ENCODE measurements around the gene HEXB. TPM values are rescaled to one million over a fixed set of nuclear protein-coding genes. Genes with fewer than 3 reads are reported as not detected.

Gene HEXB
- total and polyA plus RNA-seq, 2 of the 13 experiments (the other 11 are each of a cell fraction or from before 2014, with no cell fraction given) = 100 to 104 TPM

DNA sequence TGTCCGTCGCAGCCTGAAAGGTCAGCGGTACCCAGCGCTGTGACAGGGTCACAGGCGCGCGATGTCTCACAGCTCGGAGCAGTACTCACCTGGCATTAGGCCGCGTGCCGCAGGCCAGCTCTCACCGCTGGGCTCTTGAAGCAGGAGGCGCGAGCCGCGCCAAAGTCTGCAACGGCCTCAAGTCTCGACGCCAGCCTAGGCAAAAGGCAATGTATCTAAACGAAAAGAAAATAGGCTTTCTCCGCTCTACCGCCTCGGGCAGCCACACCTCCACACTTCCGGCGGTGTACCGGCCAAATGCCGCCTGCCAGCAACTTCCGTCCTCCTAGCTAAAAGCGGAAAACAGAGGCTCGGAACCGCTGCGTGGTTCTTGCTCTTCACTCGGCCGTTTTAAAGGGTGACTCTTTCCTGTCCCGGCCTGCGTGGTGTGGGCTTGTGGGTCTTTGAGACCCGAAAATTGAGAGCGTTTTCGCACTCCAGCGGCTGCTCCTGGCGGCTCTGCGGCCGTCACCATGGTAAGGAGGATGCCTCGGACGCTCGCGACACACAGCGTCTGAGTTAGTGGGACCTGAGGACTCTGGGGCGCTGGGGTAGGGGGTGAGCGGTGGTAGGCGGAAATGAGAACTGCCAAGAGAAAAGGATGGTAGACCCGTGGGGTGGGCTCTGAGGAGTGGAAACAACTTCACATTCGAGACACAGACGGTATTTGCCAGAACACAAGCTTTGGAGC is 82.0 kb downstream of the HEXB start, which contains the start of the genes GFM2 and NSA2 (continued):
- no peak for TF ChIP-seq HNRNPH1 (optimal IDR thresholded peaks at IDR 0.05; ENCODE audit: low read depth, low read length)
- TF ChIP-seq ZBTB20 (CRISPR knock-in tag; IDR thresholded peaks at IDR 0.05; ENCODE audit: borderline replicate concordance, low read depth) = peak; percentile 69; the same call in 1 of the 2 replicates
- TF ChIP-seq, protein P1, sequence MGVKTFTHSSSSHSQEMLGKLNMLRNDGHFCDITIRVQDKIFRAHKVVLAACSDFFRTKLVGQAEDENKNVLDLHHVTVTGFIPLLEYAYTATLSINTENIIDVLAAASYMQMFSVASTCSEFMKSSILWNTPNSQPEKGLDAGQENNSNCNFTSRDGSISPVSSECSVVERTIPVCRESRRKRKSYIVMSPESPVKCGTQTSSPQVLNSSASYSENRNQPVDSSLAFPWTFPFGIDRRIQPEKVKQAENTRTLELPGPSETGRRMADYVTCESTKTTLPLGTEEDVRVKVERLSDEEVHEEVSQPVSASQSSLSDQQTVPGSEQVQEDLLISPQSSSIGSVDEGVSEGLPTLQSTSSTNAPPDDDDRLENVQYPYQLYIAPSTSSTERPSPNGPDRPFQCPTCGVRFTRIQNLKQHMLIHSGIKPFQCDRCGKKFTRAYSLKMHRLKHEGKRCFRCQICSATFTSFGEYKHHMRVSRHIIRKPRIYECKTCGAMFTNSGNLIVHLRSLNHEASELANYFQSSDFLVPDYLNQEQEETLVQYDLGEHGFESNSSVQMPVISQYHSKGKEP (CRISPR knock-in tag; IDR thresholded peaks at IDR 0.05) = peak; percentile 62
- TF ChIP-seq, protein P2, sequence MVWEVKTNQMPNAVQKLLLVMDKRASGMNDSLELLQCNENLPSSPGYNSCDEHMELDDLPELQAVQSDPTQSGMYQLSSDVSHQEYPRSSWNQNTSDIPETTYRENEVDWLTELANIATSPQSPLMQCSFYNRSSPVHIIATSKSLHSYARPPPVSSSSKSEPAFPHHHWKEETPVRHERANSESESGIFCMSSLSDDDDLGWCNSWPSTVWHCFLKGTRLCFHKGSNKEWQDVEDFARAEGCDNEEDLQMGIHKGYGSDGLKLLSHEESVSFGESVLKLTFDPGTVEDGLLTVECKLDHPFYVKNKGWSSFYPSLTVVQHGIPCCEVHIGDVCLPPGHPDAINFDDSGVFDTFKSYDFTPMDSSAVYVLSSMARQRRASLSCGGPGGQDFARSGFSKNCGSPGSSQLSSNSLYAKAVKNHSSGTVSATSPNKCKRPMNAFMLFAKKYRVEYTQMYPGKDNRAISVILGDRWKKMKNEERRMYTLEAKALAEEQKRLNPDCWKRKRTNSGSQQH (CRISPR knock-in tag; IDR thresholded peaks at IDR 0.05; ENCODE audit: low read depth) = peak; percentile 72; the same call in 1 of the 2 replicates
- TF ChIP-seq ZNF557 (CRISPR knock-in tag; IDR thresholded peaks at IDR 0.05) = peak; percentile 91
- TF ChIP-seq, protein P3, sequence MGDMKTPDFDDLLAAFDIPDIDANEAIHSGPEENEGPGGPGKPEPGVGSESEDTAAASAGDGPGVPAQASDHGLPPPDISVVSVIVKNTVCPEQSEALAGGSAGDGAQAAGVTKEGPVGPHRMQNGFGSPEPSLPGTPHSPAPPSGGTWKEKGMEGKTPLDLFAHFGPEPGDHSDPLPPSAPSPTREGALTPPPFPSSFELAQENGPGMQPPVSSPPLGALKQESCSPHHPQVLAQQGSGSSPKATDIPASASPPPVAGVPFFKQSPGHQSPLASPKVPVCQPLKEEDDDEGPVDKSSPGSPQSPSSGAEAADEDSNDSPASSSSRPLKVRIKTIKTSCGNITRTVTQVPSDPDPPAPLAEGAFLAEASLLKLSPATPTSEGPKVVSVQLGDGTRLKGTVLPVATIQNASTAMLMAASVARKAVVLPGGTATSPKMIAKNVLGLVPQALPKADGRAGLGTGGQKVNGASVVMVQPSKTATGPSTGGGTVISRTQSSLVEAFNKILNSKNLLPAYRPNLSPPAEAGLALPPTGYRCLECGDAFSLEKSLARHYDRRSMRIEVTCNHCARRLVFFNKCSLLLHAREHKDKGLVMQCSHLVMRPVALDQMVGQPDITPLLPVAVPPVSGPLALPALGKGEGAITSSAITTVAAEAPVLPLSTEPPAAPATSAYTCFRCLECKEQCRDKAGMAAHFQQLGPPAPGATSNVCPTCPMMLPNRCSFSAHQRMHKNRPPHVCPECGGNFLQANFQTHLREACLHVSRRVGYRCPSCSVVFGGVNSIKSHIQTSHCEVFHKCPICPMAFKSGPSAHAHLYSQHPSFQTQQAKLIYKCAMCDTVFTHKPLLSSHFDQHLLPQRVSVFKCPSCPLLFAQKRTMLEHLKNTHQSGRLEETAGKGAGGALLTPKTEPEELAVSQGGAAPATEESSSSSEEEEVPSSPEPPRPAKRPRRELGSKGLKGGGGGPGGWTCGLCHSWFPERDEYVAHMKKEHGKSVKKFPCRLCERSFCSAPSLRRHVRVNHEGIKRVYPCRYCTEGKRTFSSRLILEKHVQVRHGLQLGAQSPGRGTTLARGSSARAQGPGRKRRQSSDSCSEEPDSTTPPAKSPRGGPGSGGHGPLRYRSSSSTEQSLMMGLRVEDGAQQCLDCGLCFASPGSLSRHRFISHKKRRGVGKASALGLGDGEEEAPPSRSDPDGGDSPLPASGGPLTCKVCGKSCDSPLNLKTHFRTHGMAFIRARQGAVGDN (CRISPR knock-in tag; IDR thresholded peaks at IDR 0.05) = peak; percentile 91
- TF ChIP-seq, protein P4, sequence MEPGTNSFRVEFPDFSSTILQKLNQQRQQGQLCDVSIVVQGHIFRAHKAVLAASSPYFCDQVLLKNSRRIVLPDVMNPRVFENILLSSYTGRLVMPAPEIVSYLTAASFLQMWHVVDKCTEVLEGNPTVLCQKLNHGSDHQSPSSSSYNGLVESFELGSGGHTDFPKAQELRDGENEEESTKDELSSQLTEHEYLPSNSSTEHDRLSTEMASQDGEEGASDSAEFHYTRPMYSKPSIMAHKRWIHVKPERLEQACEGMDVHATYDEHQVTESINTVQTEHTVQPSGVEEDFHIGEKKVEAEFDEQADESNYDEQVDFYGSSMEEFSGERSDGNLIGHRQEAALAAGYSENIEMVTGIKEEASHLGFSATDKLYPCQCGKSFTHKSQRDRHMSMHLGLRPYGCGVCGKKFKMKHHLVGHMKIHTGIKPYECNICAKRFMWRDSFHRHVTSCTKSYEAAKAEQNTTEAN (CRISPR knock-in tag; conservative IDR thresholded peaks at IDR 0.05) = peak; percentile 80; the same call in 1 of the 2 replicates
- TF ChIP-seq, protein P5, sequence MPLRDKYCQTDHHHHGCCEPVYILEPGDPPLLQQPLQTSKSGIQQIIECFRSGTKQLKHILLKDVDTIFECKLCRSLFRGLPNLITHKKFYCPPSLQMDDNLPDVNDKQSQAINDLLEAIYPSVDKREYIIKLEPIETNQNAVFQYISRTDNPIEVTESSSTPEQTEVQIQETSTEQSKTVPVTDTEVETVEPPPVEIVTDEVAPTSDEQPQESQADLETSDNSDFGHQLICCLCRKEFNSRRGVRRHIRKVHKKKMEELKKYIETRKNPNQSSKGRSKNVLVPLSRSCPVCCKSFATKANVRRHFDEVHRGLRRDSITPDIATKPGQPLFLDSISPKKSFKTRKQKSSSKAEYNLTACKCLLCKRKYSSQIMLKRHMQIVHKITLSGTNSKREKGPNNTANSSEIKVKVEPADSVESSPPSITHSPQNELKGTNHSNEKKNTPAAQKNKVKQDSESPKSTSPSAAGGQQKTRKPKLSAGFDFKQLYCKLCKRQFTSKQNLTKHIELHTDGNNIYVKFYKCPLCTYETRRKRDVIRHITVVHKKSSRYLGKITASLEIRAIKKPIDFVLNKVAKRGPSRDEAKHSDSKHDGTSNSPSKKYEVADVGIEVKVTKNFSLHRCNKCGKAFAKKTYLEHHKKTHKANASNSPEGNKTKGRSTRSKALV (CRISPR knock-in tag; IDR thresholded peaks at IDR 0.05) = peak; percentile 69; the same call in 1 of the 2 replicates
- TF ChIP-seq ZNF883 (CRISPR knock-in tag; IDR thresholded peaks at IDR 0.05; ENCODE audit: not compliant biosample characterization) = peak; percentile 89
- TF ChIP-seq SIX4 (CRISPR knock-in tag; IDR thresholded peaks at IDR 0.05) = peak; percentile 44; the same call in 1 of the 2 replicates
- TF ChIP-seq TMF1 (CRISPR knock-in tag; IDR thresholded peaks at IDR 0.05; ENCODE audit: low read depth) = no peak; the same call in 1 of the 2 replicates
- TF ChIP-seq SYNCRIP (IDR thresholded peaks at IDR 0.05; ENCODE audit: insufficient read depth, low read depth, low read length) = no peak
- TF ChIP-seq DNMT1 (CRISPR knock-in tag; IDR thresholded peaks at IDR 0.05) = 0 out of 2 replicates have a peak, but pooled peaks have one; percentile 35
- peak; percentile 50 for TF ChIP-seq PHF5A (CRISPR knock-in tag; IDR thresholded peaks at IDR 0.05; ENCODE audit: low read depth, unreplicated experiment)
- peak; percentile 77 for TF ChIP-seq PITX1 (CRISPR knock-in tag; IDR thresholded peaks at IDR 0.05)
- TF ChIP-seq DR1 (CRISPR knock-in tag; IDR thresholded peaks at IDR 0.05) = peak; percentile 73; the same call in 1 of the 2 replicates

Measured in HepG2 (cell line).